GM19467 (cell line): ENCODE results near the gene IKZF1.
A peak's percentile ranks its signal among the peaks of the same experiment; 100 is the strongest.
"Not testable (repeated sequence)": the region's sequence is repeated elsewhere in the genome, so short reads cannot be mapped to it uniquely, and the experiment has no call there.

Source experiments
- ATAC-seq: cut with Tn5 transposase; IDR thresholded peaks from one replicate; pipeline ENCODE4 v1.9.1; 2021; ENCODE audit warnings: mild to moderate bottlenecking, moderate library complexity; ENCODE audit not compliant: unreplicated experiment

IKZF1 gene

DNA sequence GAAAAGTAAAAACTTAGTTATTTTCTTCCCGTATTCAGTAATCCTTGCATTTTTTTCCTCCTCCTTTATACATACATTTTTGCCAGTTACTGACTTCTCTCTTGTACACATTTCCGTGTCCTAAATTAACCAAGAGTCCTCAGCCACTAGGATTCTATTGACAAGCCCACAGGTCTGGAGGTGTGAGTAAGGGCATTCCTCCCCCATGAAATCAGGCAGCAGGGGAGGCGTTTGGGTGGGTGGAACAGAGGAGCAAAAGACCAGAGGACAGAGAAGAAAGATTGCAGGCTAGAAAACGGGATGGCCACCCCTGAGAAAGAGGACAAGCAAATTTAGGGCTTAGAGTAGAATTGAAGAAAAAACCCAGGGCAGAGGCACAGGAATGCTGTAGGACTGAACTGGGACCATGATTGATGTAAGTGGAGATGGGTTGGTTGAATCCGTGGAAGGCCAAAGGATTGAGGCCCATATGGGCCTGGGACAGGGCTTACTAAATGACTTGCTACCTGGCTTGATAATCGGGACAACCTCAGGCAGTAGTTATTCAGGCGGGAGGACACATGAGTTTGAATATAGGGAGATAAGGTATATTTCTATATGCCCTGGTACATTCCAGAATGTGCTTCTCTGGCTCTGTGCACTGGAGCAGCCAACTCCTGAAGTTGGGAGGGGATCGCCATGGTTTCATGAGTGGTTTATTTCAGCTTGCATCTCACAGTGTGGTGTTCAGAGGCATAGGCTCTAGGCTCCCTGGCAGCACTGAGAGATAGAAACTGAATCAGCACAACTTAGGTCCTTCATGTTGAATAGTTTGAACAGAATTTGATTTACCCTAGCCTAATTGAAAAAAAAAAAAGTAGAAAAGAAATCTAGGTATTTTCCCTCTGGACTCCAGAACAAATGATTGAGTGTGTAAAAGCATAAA, 28.0 kb downstream of the IKZF1 start:
- ATAC-seq, result no peak

DNA sequence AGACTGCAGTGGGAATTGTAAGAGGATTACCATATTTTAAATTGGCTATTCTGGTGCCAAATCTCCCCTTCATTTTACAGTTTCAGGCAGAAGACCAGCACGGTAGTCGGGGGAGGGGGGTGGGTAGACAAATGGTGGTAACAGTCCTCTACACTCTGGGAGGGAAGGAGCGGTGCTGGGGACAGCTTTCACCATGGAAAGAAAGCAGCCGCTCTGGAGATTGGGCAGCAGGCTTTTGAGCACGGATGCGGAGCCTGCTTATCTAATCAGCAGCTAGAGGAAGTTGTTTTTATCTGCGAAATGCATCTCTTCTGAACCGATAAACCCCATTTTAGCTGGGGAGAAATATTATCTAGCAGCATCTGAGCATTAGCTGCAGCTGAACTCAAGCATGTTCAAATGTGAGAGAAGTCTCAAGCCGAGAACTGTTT, 28.7 kb downstream of the IKZF1 start:
- ATAC-seq, result no peak

DNA sequence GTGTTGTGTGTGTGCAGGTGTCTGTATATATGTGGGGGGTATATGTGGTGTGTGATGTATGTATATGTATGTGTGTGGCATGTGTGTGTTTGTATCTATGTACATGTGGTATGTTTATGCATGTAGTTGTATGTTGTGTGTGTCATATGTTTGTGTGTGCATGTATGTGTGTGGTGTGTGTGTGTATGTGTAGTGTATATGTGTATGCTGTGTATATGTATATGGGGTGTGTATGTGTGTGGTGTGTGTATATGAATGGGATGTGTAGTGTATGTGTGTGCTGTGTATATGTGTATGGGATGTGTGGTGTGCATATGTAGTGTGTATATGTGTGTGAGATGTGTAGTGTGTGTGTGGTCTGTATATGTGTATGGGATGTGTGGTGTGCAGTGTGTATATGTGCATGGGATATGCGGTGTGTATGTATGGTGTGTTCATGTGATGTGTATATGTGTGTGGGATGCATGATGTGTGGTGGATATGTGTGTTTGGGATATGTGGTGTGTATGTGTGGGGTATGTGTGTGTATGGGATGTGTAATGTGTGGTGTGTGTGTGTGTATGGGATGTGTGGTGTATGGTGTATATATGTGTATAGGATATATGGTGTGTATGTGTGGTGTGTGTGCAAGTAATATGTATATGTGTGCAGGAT, 30.0 kb downstream of the IKZF1 start:
- no peak for ATAC-seq

- ATAC-seq, result no peak
Measured at GRCh38 chr7:50335230-50335794, 30.8 kb downstream of the IKZF1 start.

GRCh38 chr7:50335795-50336754, 31.6 kb downstream of the IKZF1 start:
- peak; percentile 20 for ATAC-seq

- no peak for ATAC-seq
Measured at GRCh38 chr7:50336894-50337703, 32.6 kb downstream of the IKZF1 start.

GRCh38 chr7:50339472-50339871, 35.0 kb downstream of the IKZF1 start:
- ATAC-seq, result not testable (repeated sequence)

- no peak for ATAC-seq
Measured at GRCh38 chr7:50339990-50340500, 35.5 kb downstream of the IKZF1 start.

DNA sequence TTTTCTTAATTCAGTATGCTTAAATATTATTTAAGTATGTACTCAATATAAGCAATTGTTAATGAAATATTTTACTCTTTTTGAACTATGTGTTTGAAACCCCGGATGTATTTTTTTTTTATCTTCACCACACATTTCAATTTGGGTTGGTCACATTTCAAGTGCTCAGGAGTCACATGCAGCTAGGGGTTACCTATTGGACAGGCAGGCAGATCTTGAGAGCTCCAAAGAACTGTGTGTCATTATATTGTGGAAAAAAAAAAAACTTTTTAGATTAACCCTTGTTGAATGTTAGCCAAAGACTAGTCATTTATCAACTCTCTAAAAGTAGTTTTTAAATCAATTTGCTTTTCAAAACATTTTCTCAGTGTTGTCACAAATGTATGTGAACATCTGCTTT, 37.2 kb downstream of the IKZF1 start:
- no peak for ATAC-seq

GRCh38 chr7:50342616-50343114, 38.1 kb downstream of the IKZF1 start:
- no peak for ATAC-seq

- ATAC-seq, result no peak
Measured at GRCh38 chr7:50346545-50347497, 42.3 kb downstream of the IKZF1 start.

- ATAC-seq, result no peak
Measured at GRCh38 chr7:50347693-50348092, 43.2 kb downstream of the IKZF1 start.

GRCh38 chr7:50348469-50349162, 44.1 kb downstream of the IKZF1 start:
- ATAC-seq, result no peak

- no peak for ATAC-seq
Measured at GRCh38 chr7:50349399-50349798, 44.9 kb downstream of the IKZF1 start.

DNA sequence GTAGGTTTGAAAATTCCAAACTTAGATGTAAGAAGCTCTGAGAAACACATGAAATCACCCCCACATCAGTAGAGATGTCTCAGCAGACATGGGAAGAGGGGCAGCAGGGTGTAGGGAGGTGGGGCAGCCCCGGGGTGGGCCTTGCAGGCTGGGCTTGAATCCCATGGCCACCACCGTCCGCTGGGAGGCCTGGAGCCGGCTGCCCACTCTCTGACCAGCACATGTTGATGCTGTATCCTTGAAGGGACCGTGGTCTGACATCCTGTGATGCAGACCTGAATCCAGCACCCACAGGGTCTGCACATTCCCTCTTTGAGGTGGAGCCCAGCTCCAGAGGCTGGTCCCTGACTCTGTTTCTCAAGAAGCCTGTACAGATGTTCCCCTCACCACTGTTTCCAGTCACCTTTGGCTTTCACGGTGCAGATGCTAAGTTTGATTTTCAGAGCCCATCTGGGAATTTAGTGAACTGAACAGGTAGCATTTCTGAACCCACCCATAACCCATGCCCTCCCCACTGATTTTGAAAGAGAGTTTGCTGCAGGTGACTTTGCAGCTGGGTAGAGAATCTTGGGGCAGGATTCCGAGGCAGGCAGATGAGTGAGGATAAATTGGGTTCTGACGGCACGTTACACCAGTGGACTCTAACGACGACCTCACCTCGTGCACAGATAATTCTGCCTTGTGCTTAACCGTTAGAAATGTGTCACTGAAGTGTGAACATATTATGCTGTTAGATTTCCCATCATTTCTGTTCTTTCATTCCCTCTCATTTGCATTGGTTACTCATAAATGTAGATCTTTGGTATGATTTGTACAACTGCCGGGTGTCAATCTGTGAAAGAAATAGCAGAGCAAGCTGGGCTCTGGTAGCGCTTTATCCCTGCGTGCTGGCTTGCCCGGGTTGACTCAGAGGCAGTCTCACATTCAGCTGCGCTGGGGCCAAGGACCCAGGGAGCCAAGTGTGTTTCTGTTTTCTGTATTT, 45.7 kb downstream of the IKZF1 start:
- peak; percentile 82 for ATAC-seq

DNA sequence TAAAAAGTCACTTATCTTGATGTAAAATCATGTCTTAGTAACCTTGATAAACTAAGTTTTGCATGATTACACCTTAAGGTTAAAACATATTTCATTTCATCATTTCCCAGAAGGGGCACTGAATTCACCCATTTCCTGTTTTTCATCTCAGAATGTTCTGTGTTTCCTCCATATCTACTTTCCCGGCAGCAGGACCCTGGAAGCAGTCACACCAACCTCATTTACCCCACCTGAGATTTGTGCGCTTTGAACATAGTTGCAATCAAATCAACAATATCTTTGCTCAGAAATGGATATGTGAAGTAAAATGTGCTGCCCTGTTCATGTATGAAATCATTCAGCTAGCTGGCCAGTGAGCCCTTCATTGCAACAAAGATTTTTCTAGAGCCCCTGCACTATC, 46.8 kb downstream of the IKZF1 start:
- no peak for ATAC-seq

DNA sequence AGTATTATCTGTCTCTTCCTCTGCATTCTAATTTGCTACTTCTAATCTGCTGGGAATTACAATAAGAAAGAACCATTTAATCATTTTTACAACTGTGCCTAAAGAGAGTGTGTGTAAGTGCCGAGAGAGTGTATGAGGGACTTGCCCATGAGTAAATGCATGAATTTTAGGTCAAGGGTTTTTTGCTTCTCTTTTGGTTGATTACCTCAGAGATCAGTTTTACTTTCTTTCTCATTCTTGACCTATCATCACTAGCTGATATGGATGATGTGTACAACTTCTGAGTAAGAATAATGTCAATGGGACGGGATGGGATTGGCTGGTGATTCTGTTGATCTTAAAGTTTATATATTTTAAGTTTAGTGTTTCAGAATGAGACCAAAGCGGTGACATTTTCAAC, 47.8 kb downstream of the IKZF1 start:
- peak; percentile 78 for ATAC-seq
